GM23338 (cell line): ENCODE data around the gene HPCA. TPM values are rescaled to one million over a fixed set of nuclear protein-coding genes. Genes with fewer than 3 reads are reported as not detected.

Experiments used
- ATAC-seq: fragments of 200-7000 bp; cut with Tn5 transposase; 3 replicates; pipeline ENCODE4 v1.9.1; 2020
- DNase-seq: peaks from one replicate; pipeline ENCODE4 v3.0.0-alpha.2; 2015; ENCODE audit warnings: low spot score
- H2AFZ ChIP-seq: fragments of 200-600 bp; sonication (generic); 2 replicates; pipeline ENCODE4 v1.8.0; 2016; ENCODE audit warnings: antibody characterized with exemption, mild to moderate bottlenecking, moderate library complexity
- H3F3A ChIP-seq: fragments of 200-600 bp; sonication (generic); replicated peaks from 2 replicates; pipeline ENCODE4 v1.8.0; 2017; ENCODE audit warnings: antibody characterized with exemption, mixed run types, low read depth
- H3K27ac ChIP-seq: fragments of 200-600 bp; sonication (generic); 2 replicates; pipeline ENCODE4 v1.6.1; 2016; ENCODE audit warnings: low read depth
- H3K27me3 ChIP-seq: fragments of 200-600 bp; sonication (generic); 2 replicates; pipeline ENCODE4 v1.8.0; 2016; ENCODE audit warnings: mild to moderate bottlenecking, mixed run types, moderate library complexity; ENCODE audit not compliant: insufficient read depth
- H3K36me3 ChIP-seq: fragments of 200-600 bp; sonication (generic); 2 replicates; pipeline ENCODE4 v1.8.0; 2016; ENCODE audit warnings: mild to moderate bottlenecking; ENCODE audit not compliant: insufficient read depth
- H3K4me1 ChIP-seq: fragments of 200-600 bp; sonication (generic); 2 replicates; pipeline ENCODE4 v1.8.0; 2016; ENCODE audit warnings: mild to moderate bottlenecking, moderate library complexity; ENCODE audit not compliant: insufficient read depth
- H3K4me2 ChIP-seq: fragments of 200-600 bp; sonication (generic); 2 replicates; pipeline ENCODE4 v1.7.1; 2017; ENCODE audit warnings: mixed run types
- H3K4me3 ChIP-seq: fragments of 200-600 bp; sonication (generic); 2 replicates; pipeline ENCODE4 v1.6.1; 2016; ENCODE audit warnings: mixed run types
- H3K79me2 ChIP-seq: fragments of 200-600 bp; sonication (generic); replicated peaks from 2 replicates; pipeline ENCODE4 v1.8.0; 2017; ENCODE audit warnings: mild to moderate bottlenecking; ENCODE audit not compliant: insufficient read depth
- H3K9me2 ChIP-seq: fragments of 200-600 bp; sonication (generic); 2 replicates; pipeline ENCODE4 v1.8.0; 2017; ENCODE audit not compliant: insufficient read depth
- H4K20me1 ChIP-seq: fragments of 200-600 bp; sonication (generic); replicated peaks from 2 replicates; pipeline ENCODE4 v1.8.0; 2017; ENCODE audit warnings: mild to moderate bottlenecking; ENCODE audit not compliant: insufficient read depth
- H3K27ac Mint-ChIP-seq: 2 replicates; pipeline ENCODE4 v1.8.0; 2020; ENCODE audit warnings: inconsistent platforms, mild to moderate bottlenecking, moderate library complexity, mixed read lengths
- H3K27me3 Mint-ChIP-seq: 3 replicates; pipeline ENCODE4 v1.8.0; 2022; ENCODE audit warnings: low read depth, mild to moderate bottlenecking, moderate library complexity, mixed read lengths, inconsistent platforms; ENCODE audit not compliant: insufficient read depth, poor library complexity
- H3K36me3 Mint-ChIP-seq: 3 replicates; pipeline ENCODE4 v1.8.0; 2021; ENCODE audit warnings: low read depth, mild to moderate bottlenecking, inconsistent platforms, moderate library complexity, mixed read lengths
- H3K4me1 Mint-ChIP-seq: 3 replicates; pipeline ENCODE4 v1.8.0; 2020; ENCODE audit warnings: mild to moderate bottlenecking, inconsistent platforms, mixed read lengths
- H3K4me3 Mint-ChIP-seq: 3 replicates; pipeline ENCODE4 v1.8.0; 2021; ENCODE audit warnings: moderate library complexity, mild to moderate bottlenecking, inconsistent platforms, mixed read lengths
- H3K9me3 Mint-ChIP-seq: 3 replicates; pipeline ENCODE4 v1.8.0; 2020; ENCODE audit warnings: moderate library complexity, mild to moderate bottlenecking, inconsistent platforms, mixed read lengths
- CREB1 ChIP-seq: fragments of 250-450 bp; sonication (Bioruptor Pico); IDR thresholded peaks from 2 replicates; pipeline ENCODE4 v1.5.0; 2020; ENCODE audit warnings: low read depth, mild to moderate bottlenecking, moderate library complexity
- EZH2 ChIP-seq: fragments of 200-600 bp; sonication (generic); IDR thresholded peaks from one replicate; pipeline ENCODE4 v1.8.0; 2017; ENCODE audit warnings: antibody characterized with exemption, mild to moderate bottlenecking, low read depth; ENCODE audit not compliant: unreplicated experiment
- EZH2phosphoT487 ChIP-seq: fragments of 200-600 bp; sonication (generic); IDR thresholded peaks from one replicate; pipeline ENCODE4 v1.8.1; 2018; ENCODE audit warnings: antibody characterized with exemption; ENCODE audit not compliant: unreplicated experiment
- JUNB ChIP-seq: IDR thresholded peaks from one replicate; pipeline ENCODE4 v1.6.1; 2016; ENCODE audit warnings: antibody characterized with exemption; ENCODE audit not compliant: unreplicated experiment
- NANOG ChIP-seq: IDR thresholded peaks from 2 replicates; pipeline ENCODE4 v1.6.1; 2016; ENCODE audit warnings: antibody characterized with exemption, borderline replicate concordance
- POLR2AphosphoS5 ChIP-seq: IDR thresholded peaks from 2 replicates; pipeline ENCODE4 v1.6.1; 2016; ENCODE audit warnings: antibody characterized with exemption, low read depth
- STAT1 ChIP-seq: IDR thresholded peaks from one replicate; pipeline ENCODE4 v1.6.1; 2016; ENCODE audit warnings: antibody characterized with exemption; ENCODE audit not compliant: unreplicated experiment
- ZNF114 ChIP-seq: fragments of 250-450 bp; sonication (Bioruptor Pico); IDR thresholded peaks from 2 replicates; pipeline ENCODE4 v1.5.0; 2020; ENCODE audit warnings: mild to moderate bottlenecking, moderate library complexity
- ZNF331 ChIP-seq: fragments of 250-450 bp; sonication (Bioruptor Pico); IDR thresholded peaks from 2 replicates; pipeline ENCODE4 v1.5.0; 2020; ENCODE audit warnings: low read depth, mild to moderate bottlenecking, moderate library complexity
- polyA plus RNA-seq: library from polyadenylated mRNA; unstranded; fragments of >200 nt; fragmentation: Nextera tagmentation; extraction: Ambion mirVana; gene quantifications from 2 replicates; pipeline ENCODE4 v1.2.1, GENCODE V29; 2016
- total RNA-seq: library from RNA; depleted of rRNA; stranded (reverse); fragments of >200 nt; shearing (Covaris generic); gene quantifications from 2 replicates; pipeline ENCODE4 v1.2.3, GENCODE V29; 2014
- TF ChIP-seq, protein P1 (sequence below), 2 experiments: fragments of 200-600 bp in 1 of 2; sonication (generic) in 1 of 2; conservative IDR thresholded peaks; 2 replicates each; pipeline versions ENCODE4 v1.5.1 to v1.6.1; 2016 to 2017; ENCODE audit warnings: antibody characterized with exemption in 2 of 2, low read depth in 2 of 2, mild to moderate bottlenecking in 2 of 2, moderate library complexity in 1 of 2
- TF ChIP-seq, protein P2 (sequence below): IDR thresholded peaks from one replicate; pipeline ENCODE4 v1.6.1; 2018; ENCODE audit warnings: antibody characterized with exemption; ENCODE audit not compliant: unreplicated experiment
- TF ChIP-seq, protein P3 (sequence below): IDR thresholded peaks from 2 replicates; pipeline ENCODE4 v1.6.1; 2016; ENCODE audit warnings: antibody characterized with exemption
- TF ChIP-seq, protein P4 (sequence below): fragments of 250-450 bp; sonication (Bioruptor Pico); IDR thresholded peaks from 2 replicates; pipeline ENCODE4 v1.5.0; 2020; ENCODE audit warnings: mild to moderate bottlenecking, moderate library complexity

HPCA gene
- total and polyA plus RNA-seq, 2 experiments from 2014 or later: 0.35 to 0.82 TPM

DNA sequence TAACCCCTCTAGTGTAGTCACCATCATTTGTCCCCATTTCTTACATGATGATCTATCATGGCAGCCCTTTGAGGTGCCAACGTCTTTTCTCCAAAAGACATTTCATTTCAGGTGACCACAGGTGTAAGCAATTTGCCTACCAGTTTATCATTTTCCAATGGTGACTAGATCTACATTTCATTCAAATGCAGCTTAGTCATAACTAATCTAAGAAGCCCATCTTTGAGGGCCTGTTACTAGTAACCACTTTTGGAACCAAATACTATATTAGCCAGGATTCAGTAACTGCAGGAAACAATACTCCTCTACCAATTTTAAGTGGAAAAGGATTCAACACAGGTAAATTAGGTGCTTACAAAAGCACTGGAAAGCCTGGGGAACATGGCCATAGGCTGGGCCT is 45.5 kb downstream of the HPCA start:
- TF ChIP-seq, protein P1, sequence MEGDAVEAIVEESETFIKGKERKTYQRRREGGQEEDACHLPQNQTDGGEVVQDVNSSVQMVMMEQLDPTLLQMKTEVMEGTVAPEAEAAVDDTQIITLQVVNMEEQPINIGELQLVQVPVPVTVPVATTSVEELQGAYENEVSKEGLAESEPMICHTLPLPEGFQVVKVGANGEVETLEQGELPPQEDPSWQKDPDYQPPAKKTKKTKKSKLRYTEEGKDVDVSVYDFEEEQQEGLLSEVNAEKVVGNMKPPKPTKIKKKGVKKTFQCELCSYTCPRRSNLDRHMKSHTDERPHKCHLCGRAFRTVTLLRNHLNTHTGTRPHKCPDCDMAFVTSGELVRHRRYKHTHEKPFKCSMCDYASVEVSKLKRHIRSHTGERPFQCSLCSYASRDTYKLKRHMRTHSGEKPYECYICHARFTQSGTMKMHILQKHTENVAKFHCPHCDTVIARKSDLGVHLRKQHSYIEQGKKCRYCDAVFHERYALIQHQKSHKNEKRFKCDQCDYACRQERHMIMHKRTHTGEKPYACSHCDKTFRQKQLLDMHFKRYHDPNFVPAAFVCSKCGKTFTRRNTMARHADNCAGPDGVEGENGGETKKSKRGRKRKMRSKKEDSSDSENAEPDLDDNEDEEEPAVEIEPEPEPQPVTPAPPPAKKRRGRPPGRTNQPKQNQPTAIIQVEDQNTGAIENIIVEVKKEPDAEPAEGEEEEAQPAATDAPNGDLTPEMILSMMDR (conservative IDR thresholded peaks at IDR 0.05; ENCODE audit: low read depth in 2 of 2): no peak
- TF ChIP-seq ZNF331 (CRISPR knock-in tag) (no peak), CREB1 (CRISPR knock-in tag) (no peak), EZH2 (no peak), STAT1 (no peak), JUNB (no peak), NANOG (no peak), ZNF114 (CRISPR knock-in tag) (no peak), POLR2AphosphoS5 (no peak), EZH2phosphoT487 (no peak)
- TF ChIP-seq, protein P2, sequence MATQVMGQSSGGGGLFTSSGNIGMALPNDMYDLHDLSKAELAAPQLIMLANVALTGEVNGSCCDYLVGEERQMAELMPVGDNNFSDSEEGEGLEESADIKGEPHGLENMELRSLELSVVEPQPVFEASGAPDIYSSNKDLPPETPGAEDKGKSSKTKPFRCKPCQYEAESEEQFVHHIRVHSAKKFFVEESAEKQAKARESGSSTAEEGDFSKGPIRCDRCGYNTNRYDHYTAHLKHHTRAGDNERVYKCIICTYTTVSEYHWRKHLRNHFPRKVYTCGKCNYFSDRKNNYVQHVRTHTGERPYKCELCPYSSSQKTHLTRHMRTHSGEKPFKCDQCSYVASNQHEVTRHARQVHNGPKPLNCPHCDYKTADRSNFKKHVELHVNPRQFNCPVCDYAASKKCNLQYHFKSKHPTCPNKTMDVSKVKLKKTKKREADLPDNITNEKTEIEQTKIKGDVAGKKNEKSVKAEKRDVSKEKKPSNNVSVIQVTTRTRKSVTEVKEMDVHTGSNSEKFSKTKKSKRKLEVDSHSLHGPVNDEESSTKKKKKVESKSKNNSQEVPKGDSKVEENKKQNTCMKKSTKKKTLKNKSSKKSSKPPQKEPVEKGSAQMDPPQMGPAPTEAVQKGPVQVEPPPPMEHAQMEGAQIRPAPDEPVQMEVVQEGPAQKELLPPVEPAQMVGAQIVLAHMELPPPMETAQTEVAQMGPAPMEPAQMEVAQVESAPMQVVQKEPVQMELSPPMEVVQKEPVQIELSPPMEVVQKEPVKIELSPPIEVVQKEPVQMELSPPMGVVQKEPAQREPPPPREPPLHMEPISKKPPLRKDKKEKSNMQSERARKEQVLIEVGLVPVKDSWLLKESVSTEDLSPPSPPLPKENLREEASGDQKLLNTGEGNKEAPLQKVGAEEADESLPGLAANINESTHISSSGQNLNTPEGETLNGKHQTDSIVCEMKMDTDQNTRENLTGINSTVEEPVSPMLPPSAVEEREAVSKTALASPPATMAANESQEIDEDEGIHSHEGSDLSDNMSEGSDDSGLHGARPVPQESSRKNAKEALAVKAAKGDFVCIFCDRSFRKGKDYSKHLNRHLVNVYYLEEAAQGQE: no peak
- TF ChIP-seq, protein P3, sequence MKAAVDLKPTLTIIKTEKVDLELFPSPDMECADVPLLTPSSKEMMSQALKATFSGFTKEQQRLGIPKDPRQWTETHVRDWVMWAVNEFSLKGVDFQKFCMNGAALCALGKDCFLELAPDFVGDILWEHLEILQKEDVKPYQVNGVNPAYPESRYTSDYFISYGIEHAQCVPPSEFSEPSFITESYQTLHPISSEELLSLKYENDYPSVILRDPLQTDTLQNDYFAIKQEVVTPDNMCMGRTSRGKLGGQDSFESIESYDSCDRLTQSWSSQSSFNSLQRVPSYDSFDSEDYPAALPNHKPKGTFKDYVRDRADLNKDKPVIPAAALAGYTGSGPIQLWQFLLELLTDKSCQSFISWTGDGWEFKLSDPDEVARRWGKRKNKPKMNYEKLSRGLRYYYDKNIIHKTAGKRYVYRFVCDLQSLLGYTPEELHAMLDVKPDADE: no peak
- TF ChIP-seq, protein P4, sequence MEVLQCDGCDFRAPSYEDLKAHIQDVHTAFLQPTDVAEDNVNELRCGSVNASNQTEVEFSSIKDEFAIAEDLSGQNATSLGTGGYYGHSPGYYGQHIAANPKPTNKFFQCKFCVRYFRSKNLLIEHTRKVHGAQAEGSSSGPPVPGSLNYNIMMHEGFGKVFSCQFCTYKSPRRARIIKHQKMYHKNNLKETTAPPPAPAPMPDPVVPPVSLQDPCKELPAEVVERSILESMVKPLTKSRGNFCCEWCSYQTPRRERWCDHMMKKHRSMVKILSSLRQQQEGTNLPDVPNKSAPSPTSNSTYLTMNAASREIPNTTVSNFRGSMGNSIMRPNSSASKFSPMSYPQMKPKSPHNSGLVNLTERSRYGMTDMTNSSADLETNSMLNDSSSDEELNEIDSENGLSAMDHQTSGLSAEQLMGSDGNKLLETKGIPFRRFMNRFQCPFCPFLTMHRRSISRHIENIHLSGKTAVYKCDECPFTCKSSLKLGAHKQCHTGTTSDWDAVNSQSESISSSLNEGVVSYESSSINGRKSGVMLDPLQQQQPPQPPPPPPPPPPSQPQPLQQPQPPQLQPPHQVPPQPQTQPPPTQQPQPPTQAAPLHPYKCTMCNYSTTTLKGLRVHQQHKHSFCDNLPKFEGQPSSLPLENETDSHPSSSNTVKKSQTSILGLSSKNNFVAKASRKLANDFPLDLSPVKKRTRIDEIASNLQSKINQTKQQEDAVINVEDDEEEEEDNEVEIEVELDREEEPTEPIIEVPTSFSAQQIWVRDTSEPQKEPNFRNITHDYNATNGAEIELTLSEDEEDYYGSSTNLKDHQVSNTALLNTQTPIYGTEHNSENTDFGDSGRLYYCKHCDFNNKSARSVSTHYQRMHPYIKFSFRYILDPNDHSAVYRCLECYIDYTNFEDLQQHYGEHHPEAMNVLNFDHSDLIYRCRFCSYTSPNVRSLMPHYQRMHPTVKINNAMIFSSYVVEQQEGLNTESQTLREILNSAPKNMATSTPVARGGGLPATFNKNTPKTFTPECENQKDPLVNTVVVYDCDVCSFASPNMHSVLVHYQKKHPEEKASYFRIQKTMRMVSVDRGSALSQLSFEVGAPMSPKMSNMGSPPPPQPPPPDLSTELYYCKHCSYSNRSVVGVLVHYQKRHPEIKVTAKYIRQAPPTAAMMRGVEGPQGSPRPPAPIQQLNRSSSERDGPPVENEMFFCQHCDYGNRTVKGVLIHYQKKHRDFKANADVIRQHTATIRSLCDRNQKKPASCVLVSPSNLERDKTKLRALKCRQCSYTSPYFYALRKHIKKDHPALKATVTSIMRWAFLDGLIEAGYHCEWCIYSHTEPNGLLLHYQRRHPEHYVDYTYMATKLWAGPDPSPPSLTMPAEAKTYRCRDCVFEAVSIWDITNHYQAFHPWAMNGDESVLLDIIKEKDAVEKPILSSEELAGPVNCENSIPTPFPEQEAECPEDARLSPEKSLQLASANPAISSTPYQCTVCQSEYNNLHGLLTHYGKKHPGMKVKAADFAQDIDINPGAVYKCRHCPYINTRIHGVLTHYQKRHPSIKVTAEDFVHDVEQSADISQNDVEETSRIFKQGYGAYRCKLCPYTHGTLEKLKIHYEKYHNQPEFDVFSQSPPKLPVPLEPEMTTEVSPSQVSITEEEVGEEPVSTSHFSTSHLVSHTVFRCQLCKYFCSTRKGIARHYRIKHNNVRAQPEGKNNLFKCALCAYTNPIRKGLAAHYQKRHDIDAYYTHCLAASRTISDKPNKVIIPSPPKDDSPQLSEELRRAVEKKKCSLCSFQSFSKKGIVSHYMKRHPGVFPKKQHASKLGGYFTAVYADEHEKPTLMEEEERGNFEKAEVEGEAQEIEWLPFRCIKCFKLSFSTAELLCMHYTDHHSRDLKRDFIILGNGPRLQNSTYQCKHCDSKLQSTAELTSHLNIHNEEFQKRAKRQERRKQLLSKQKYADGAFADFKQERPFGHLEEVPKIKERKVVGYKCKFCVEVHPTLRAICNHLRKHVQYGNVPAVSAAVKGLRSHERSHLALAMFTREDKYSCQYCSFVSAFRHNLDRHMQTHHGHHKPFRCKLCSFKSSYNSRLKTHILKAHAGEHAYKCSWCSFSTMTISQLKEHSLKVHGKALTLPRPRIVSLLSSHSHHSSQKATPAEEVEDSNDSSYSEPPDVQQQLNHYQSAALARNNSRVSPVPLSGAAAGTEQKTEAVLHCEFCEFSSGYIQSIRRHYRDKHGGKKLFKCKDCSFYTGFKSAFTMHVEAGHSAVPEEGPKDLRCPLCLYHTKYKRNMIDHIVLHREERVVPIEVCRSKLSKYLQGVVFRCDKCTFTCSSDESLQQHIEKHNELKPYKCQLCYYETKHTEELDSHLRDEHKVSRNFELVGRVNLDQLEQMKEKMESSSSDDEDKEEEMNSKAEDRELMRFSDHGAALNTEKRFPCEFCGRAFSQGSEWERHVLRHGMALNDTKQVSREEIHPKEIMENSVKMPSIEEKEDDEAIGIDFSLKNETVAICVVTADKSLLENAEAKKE: no peak

More for the DNA sequence above, 45.5 kb downstream of the HPCA start:
- peaks cover 9% of the 10 kb centered on the region for H3K27me3 Mint-ChIP-seq
- no peak overlapping the region for H3K4me3 Mint-ChIP-seq
- Histone ChIP-seq H3K79me2 (no peaks in the 10 kb centered on the region), H3K4me3 (no peak overlapping the region), H4K20me1 (0 out of 2 replicates have a peak, but pooled peaks cover 4% of the 10 kb centered on the region), H3F3A (peaks cover 3% of the 10 kb centered on the region; the same call in 1 of the 2 replicates), H3K4me1 (peaks cover 7% of the 10 kb centered on the region), H2AFZ (no peak overlapping the region), H3K9me2 (no peaks in the 10 kb centered on the region), H3K36me3 (peaks cover 9% of the 10 kb centered on the region; the same call in 1 of the 2 replicates), H3K27ac (no peak overlapping the region), H3K4me2 (no peak overlapping the region), H3K27me3 (peaks cover 34% of the 10 kb centered on the region)
- DNase-seq (no peak), ATAC-seq (no peak)
- peaks cover 2% of the 10 kb centered on the region; the same call in 2 of the 3 replicates for H3K36me3 Mint-ChIP-seq
- H3K9me3 Mint-ChIP-seq: peaks cover 7% of the 10 kb centered on the region; the same call in 2 of the 3 replicates
- peaks cover 6% of the 10 kb centered on the region; the same call in 2 of the 3 replicates for H3K4me1 Mint-ChIP-seq
- no peak overlapping the region for H3K27ac Mint-ChIP-seq
